Heart left ventricle (tissue), 16 donors: ENCODE data around the gene ZSCAN26. TPM values are rescaled to one million over a fixed set of nuclear protein-coding genes. Genes with fewer than 3 reads are reported as not detected.

Experiments
- ATAC-seq, 4 donors: fragments of 200-7000 bp; cut with Tn5 transposase; one replicate each; pipeline ENCODE4 v1.9.1; 2020 to 2022; ENCODE audit warnings: moderate library complexity in 4 of 4, mild to moderate bottlenecking in 3 of 4, moderate number of reproducible peaks in 1 of 4
- DNase-seq, 5 donors: peaks; one replicate each; pipeline ENCODE4 v3.0.0-alpha.2; 2020
- H3K27ac ChIP-seq, 12 donors: fragments of 200-600 bp; sonication (generic) in 4 of 12; one replicate each; pipeline versions ENCODE4 v1.5.0 to v1.8.0; 2016 to 2022; ENCODE audit warnings: mild to moderate bottlenecking in 2 of 12
- H3K27me3 ChIP-seq, 9 donors: fragments of 200-600 bp; sonication (generic) in 2 of 9; one replicate each; pipeline versions ENCODE4 v1.5.1 to v1.8.0; 2016 to 2022; ENCODE audit warnings: mild to moderate bottlenecking in 3 of 9
- H3K36me3 ChIP-seq, 9 donors: fragments of 200-600 bp; sonication (generic) in 2 of 9; one replicate each; pipeline versions ENCODE4 v1.5.0 to v1.8.0; 2018 to 2022; ENCODE audit warnings: mild to moderate bottlenecking in 2 of 9
- H3K4me1 ChIP-seq, 12 donors: fragments of 200-600 bp; sonication (generic) in 4 of 12; one replicate each; pipeline versions ENCODE4 v1.5.0 to v1.8.0; 2016 to 2022; ENCODE audit warnings: mild to moderate bottlenecking in 3 of 12
- H3K4me3 ChIP-seq, 12 donors: fragments of 200-600 bp; sonication (generic) in 4 of 12; one replicate each; pipeline versions ENCODE4 v1.5.0 to v1.8.0; 2017 to 2022; ENCODE audit warnings: mild to moderate bottlenecking in 9 of 12, moderate library complexity in 4 of 12
- H3K9me3 ChIP-seq, 12 donors: fragments of 200-600 bp; sonication (generic) in 4 of 12; one replicate each; pipeline versions ENCODE4 v1.5.0 to v1.8.0; 2016 to 2022; ENCODE audit warnings: mild to moderate bottlenecking in 1 of 12
- CTCF ChIP-seq, 12 donors: fragments of 200-600 bp; sonication (generic) in 4 of 12; IDR thresholded peaks; one replicate each; pipeline versions ENCODE4 v1.5.0 to v1.8.0; 2018 to 2022; ENCODE audit warnings: antibody characterized with exemption in 12 of 12, mild to moderate bottlenecking in 5 of 12
- POLR2A ChIP-seq, 2 donors: fragments of 450-650 bp; IDR thresholded peaks; one replicate each; pipeline ENCODE4 v1.6.1; 2017; ENCODE audit warnings: antibody characterized with exemption in 2 of 2, mild to moderate bottlenecking in 2 of 2, moderate library complexity in 2 of 2
- WGBS, 4 donors: extraction: QIAGEN DNeasy Blood & Tissue Kit in 2 of 4; methylation state at CpG; one replicate each; pipeline versions ENCODE4 v1.1.5 to v1.1.7; 2013 to 2018; 5-methylcytosine and 5-hydroxymethylcytosine counted together
- intact Hi-C, 10 donors: fragments of 100-400 bp; cut with DNase I; formaldehyde crosslinking; loops; one replicate each; pipeline versions ENCODE4 v1.11.1 to v1.14.2; 2022
- polyA plus RNA-seq, 2 donors: library from polyadenylated mRNA; stranded (reverse); fragments of 200-250 nt; gene quantifications; one replicate each; pipeline ENCODE4 v1.2.3, GENCODE V29; 2013
- total RNA-seq, 9 donors: library from RNA; depleted of rRNA in 2 of 9; stranded (reverse); fragments of >200 nt in 2 of 9; fragmentation: NEBNext Ultra II Directional in 3 of 9; extraction: Animal tissue kit (Norgen Biotek cat#: 25700) in 3 of 9; gene quantifications; one replicate each; pipeline versions ENCODE4 v1.1.0 to v1.2.4, GENCODE V29; 2016 to 2023
- donor health status: ischemic (EF 13 %, LVEDD 7.1; RV severe dilation, severe dysfunction).
- donor health status: healthy with polysubstance abuse.
- donor health status: DM: no; HTN: yes; CAD: no.
- donor health status: DM: no; HTN: no; CAD: no.
- donor health status: ischemic (EF 25% LVEDD 6.9; RV normal size, moderate dysfunction).
- donor health status: ischemic (EF 25% LVEDD 5.7; RV mildly dilated, moderate dysfunction).
- donor health status: healthy.
- donor health status: DM: yes; HTN: yes; CAD: no.
- donor health status: ischemic (EF 35%, LVEDD 5.7; RV mildly dilated, moderate dysfunction).
- donor health status: nonischemic (EF 11% LVEDD 7.7; RV severe dilation, severe dysfunction).
- donor health status: DM: yes; HTN: yes; CAD: no.
- donor health status: PGD.
- donor health status: ischemic (EF 29% LVEDD 5.4; RV normal size, mild dysfunction).
- donor health status: nonischemic (EF 23%, LVEDD 6.1; RV moderate dilation, normal function).

Gene ZSCAN26
- total and polyA plus RNA-seq, 11 donors: 8.1 to 16.4 (median 12.2) TPM

DNA sequence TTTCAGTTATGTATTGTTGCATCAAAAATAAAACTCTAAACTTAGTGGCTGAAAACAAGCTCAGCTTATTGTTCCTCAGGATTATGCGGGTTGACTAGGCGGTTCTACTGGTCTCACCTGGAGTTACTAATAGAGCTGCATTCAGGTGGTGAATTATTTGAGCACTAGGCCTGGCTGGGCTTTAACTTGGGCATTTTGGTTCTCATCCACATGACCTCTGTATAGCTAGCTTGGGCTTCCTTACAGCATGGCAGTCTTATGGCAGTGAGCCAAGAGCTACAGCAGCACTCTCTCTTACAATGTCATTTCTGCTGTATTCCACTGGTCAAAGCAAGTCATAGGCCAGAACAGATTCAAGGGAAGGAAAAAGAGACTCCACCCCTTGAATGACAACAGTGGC, 16.0 kb downstream of the ZSCAN26 start:
- Histone ChIP-seq H3K36me3 (peaks cover 0 to 45% (median 40%) of the 10 kb centered on the region in 9 donors), H3K27me3 (no peaks in the 10 kb centered on the region), H3K9me3 (peaks cover 0 to 11% (median 0%) of the 10 kb centered on the region in 12 donors), H3K27ac (no peak overlapping the region), H3K4me1 (peaks cover 0 to 18% (median 7%) of the 10 kb centered on the region in 12 donors), H3K4me3 (no peak overlapping the region)
- intact Hi-C loops: loop anchor here in 6 of 10 donors (5.0 to 10.0 kb wide), 6 partner anchors 52 to 74 kb away; partner anchors contain the start of genes ZSCAN31 (in 3 of the 6) and ZSCAN9 (in 1 of the 6)
- WGBS, 4 donors: 98 to 100% (median 98%) methylated on average over 2 of the region's 2 CpGs
- no peak for DNase-seq
- ATAC-seq: no peak
- TF ChIP-seq POLR2A (IDR thresholded peaks at IDR 0.05) (no peak), CTCF (IDR thresholded peaks at IDR 0.05) (no peak)

DNA sequence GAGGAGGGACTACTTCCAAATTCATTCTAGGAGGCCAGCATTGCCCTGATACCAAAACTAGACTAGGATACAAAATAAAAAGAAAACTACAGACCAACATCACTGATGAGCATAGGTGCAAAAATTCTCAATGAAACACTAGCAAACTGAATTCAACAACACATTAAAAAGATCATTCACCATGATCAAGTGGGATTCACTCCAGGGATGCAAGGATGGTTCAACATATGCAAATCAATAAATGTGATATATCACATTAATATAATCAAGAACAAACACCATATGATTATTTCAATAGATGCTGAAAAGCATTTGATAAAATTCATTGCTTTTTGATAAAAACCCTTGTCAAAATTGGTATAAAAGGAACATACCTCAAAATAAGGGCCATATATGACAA, 24.6 kb downstream of the ZSCAN26 start:
- no peaks in the 10 kb centered on the region for H3K9me3 ChIP-seq
- no peak for TF ChIP-seq CTCF (IDR thresholded peaks at IDR 0.05)
- H3K4me3 ChIP-seq: no peak overlapping the region
- no peaks in the 10 kb centered on the region for H3K4me1 ChIP-seq
- DNase-seq (no peak), ATAC-seq (no peak)
- H3K27ac ChIP-seq: no peak overlapping the region
- intact Hi-C loops: no loop called here
- H3K36me3 ChIP-seq: peaks cover 0 to 46% (median 21%) of the 10 kb centered on the region in 9 donors
- no peaks in the 10 kb centered on the region for H3K27me3 ChIP-seq

- Histone ChIP-seq H3K9me3 (no peaks in the 10 kb centered on the region), H3K36me3 (peaks cover 0 to 42% (median 17%) of the 10 kb centered on the region in 9 donors), H3K27ac (no peak overlapping the region), H3K27me3 (no peaks in the 10 kb centered on the region), H3K4me1 (no peaks in the 10 kb centered on the region), H3K4me3 (no peak overlapping the region)
- intact Hi-C loops: no loop called here
- no peak for TF ChIP-seq CTCF (IDR thresholded peaks at IDR 0.05)
- no peak for TF ChIP-seq POLR2A (IDR thresholded peaks at IDR 0.05)
- DNase-seq (no peak), ATAC-seq (no peak)
- 92 to 98% (median 96%) methylated on average over 5 of the region's 5 CpGs for WGBS, 4 donors
Measured at GRCh38 chr6:28295326-28295725, 28.4 kb downstream of the ZSCAN26 start.

DNA sequence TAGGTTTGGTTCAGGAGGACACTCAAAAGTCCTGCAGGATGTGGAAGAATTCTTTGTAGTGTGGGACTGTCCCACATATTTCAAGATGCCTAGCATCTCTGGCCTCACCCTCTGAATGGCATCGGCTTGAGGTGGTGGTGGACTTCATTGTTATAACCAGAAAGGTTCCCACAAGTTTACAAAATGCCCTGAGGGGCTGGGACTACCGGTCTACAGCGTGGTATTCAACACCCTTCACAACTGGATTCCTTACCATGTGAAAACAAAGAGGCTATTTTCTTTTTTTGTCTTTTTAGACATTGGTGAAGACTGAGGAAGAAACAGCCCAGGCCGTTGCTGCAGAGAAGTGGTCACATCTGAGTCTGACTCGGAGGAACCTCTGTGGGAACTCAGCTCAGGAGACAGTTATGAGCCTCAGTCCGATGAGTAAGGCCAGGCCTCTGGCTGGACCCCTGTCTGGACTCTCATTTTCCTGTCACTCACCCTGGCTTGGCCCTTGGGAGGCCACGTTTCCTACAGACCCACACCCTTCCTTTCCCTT, 29.6 kb downstream of the ZSCAN26 start:
- Histone ChIP-seq H3K27me3 (no peaks in the 10 kb centered on the region), H3K27ac (no peak overlapping the region), H3K4me1 (no peaks in the 10 kb centered on the region), H3K36me3 (peaks cover 0 to 51% (median 28%) of the 10 kb centered on the region in 9 donors), H3K9me3 (no peaks in the 10 kb centered on the region), H3K4me3 (no peak overlapping the region)
- DNase-seq (no peak), ATAC-seq (no peak)
- TF ChIP-seq CTCF (IDR thresholded peaks at IDR 0.05): no peak
- TF ChIP-seq POLR2A (IDR thresholded peaks at IDR 0.05): no peak
- WGBS, 4 donors: 84 to 92% (median 85%) methylated on average over 7 of the region's 7 CpGs
- intact Hi-C loops: no loop called here
